ENCODE data around the gene SEMA7A. TPM values are rescaled to one million over a fixed set of nuclear protein-coding genes. Genes with fewer than 3 reads are reported as not detected.
A peak's percentile ranks its signal among the peaks of the same experiment; 100 is the strongest.

Gene SEMA7A
- polyA plus RNA-seq, 4 donors, result 0.45 to 4.3 (median 1.6) TPM

- DNase-seq, result no peak
- no peak for FAIRE-seq
- Histone ChIP-seq H3K27ac (ENCODE audit: low read depth in 1 of 3, low read length in 2 of 3) (no peak overlapping the region), H3K36me3 (ENCODE audit: control insufficient read depth in 3 of 3, insufficient read depth in 2 of 3, low read depth in 1 of 3, low read length in 3 of 3) (peaks cover 4 to 44% (median 18%) of the 10 kb centered on the region in 3 donors), H3K4me3 (ENCODE audit: low read depth in 1 of 3, low read length in 3 of 3) (no peak overlapping the region), H3K27me3 (ENCODE audit: control insufficient read depth in 3 of 3, insufficient read depth in 3 of 3, low read length in 3 of 3) (no peaks in the 10 kb centered on the region), H3K9me3 (ENCODE audit: control insufficient read depth in 2 of 2, insufficient read depth in 1 of 2, low read depth in 1 of 2, low read length in 1 of 2) (no peaks in the 10 kb centered on the region), H3K4me1 (ENCODE audit: control insufficient read depth in 3 of 3, insufficient read depth in 2 of 3, low read depth in 1 of 3, low read length in 2 of 3) (peaks cover 0 to 12% (median 0%) of the 10 kb centered on the region in 3 donors)
- WGBS, 3 donors, result 69 to 80% (median 79%) methylated on average over 8 of the region's 8 CpGs
These were observed 10.6 kb upstream of the SEMA7A start for GRCh38 chr15:74444106-74445062.

- H3K4me3 ChIP-seq (ENCODE audit: low read depth in 1 of 3, low read length in 3 of 3), result no peak overlapping the region
- no peaks in the 10 kb centered on the region for H3K27me3 ChIP-seq (ENCODE audit: control insufficient read depth in 3 of 3, insufficient read depth in 3 of 3, low read length in 3 of 3)
- no peak for FAIRE-seq
- 52 to 68% (median 67%) methylated on average over 14 of the region's 14 CpGs for WGBS, 3 donors
- H3K27ac ChIP-seq (ENCODE audit: low read depth in 1 of 3, low read length in 2 of 3), result no peak overlapping the region
- H3K9me3 ChIP-seq (ENCODE audit: control insufficient read depth in 2 of 2, insufficient read depth in 1 of 2, low read depth in 1 of 2, low read length in 1 of 2), result no peaks in the 10 kb centered on the region
- peaks cover 0 to 12% (median 0%) of the 10 kb centered on the region in 3 donors for H3K4me1 ChIP-seq (ENCODE audit: control insufficient read depth in 3 of 3, insufficient read depth in 2 of 3, low read depth in 1 of 3, low read length in 2 of 3)
- no peak for DNase-seq
- H3K36me3 ChIP-seq (ENCODE audit: control insufficient read depth in 3 of 3, insufficient read depth in 2 of 3, low read depth in 1 of 3, low read length in 3 of 3), result peaks cover 0 to 34% (median 16%) of the 10 kb centered on the region in 3 donors
These were observed 9.5 kb upstream of the SEMA7A start for GRCh38 chr15:74443100-74443909.

- no peak overlapping the region for H3K4me3 ChIP-seq (ENCODE audit: low read depth in 1 of 3, low read length in 3 of 3)
- no peaks in the 10 kb centered on the region for H3K27me3 ChIP-seq (ENCODE audit: control insufficient read depth in 3 of 3, insufficient read depth in 3 of 3, low read length in 3 of 3)
- H3K4me1 ChIP-seq (ENCODE audit: control insufficient read depth in 3 of 3, insufficient read depth in 2 of 3, low read depth in 1 of 3, low read length in 2 of 3), result peaks cover 0 to 12% (median 0%) of the 10 kb centered on the region in 3 donors
- DNase-seq (no peak), FAIRE-seq (no peak)
- H3K27ac ChIP-seq (ENCODE audit: low read depth in 1 of 3, low read length in 2 of 3), result no peak overlapping the region
- WGBS, 3 donors, result 50 to 63% (median 62%) methylated on average over 3 of the region's 3 CpGs
- no peaks in the 10 kb centered on the region for H3K9me3 ChIP-seq (ENCODE audit: control insufficient read depth in 2 of 2, insufficient read depth in 1 of 2, low read depth in 1 of 2, low read length in 1 of 2)
- H3K36me3 ChIP-seq (ENCODE audit: control insufficient read depth in 3 of 3, insufficient read depth in 2 of 3, low read depth in 1 of 3, low read length in 3 of 3), result peaks cover 0 to 27% (median 15%) of the 10 kb centered on the region in 3 donors
These were observed 8.8 kb upstream of the SEMA7A start for GRCh38 chr15:74442604-74443003.

- DNase-seq, result no peak
- Histone ChIP-seq H3K4me3 (ENCODE audit: low read depth in 1 of 3, low read length in 3 of 3) (no peak overlapping the region), H3K36me3 (ENCODE audit: control insufficient read depth in 3 of 3, insufficient read depth in 2 of 3, low read depth in 1 of 3, low read length in 3 of 3) (peaks cover 0 to 22% (median 12%) of the 10 kb centered on the region in 3 donors), H3K9me3 (ENCODE audit: control insufficient read depth in 2 of 2, insufficient read depth in 1 of 2, low read depth in 1 of 2, low read length in 1 of 2) (no peaks in the 10 kb centered on the region), H3K4me1 (ENCODE audit: control insufficient read depth in 3 of 3, insufficient read depth in 2 of 3, low read depth in 1 of 3, low read length in 2 of 3) (peaks cover 0 to 12% (median 0%) of the 10 kb centered on the region in 3 donors), H3K27me3 (ENCODE audit: control insufficient read depth in 3 of 3, insufficient read depth in 3 of 3, low read length in 3 of 3) (no peaks in the 10 kb centered on the region), H3K27ac (ENCODE audit: low read depth in 1 of 3, low read length in 2 of 3) (no peak overlapping the region)
- 68 to 79% (median 75%) methylated on average over 3 of the region's 3 CpGs for WGBS, 3 donors
- FAIRE-seq, result no peak
These were observed 8.3 kb upstream of the SEMA7A start for GRCh38 chr15:74442063-74442462.

- Histone ChIP-seq H3K27me3 (ENCODE audit: control insufficient read depth in 3 of 3, insufficient read depth in 3 of 3, low read length in 3 of 3) (no peaks in the 10 kb centered on the region), H3K9me3 (ENCODE audit: control insufficient read depth in 2 of 2, insufficient read depth in 1 of 2, low read depth in 1 of 2, low read length in 1 of 2) (no peaks in the 10 kb centered on the region), H3K4me3 (ENCODE audit: low read depth in 1 of 3, low read length in 3 of 3) (no peak overlapping the region), H3K27ac (ENCODE audit: low read depth in 1 of 3, low read length in 2 of 3) (no peak overlapping the region), H3K4me1 (ENCODE audit: control insufficient read depth in 3 of 3, insufficient read depth in 2 of 3, low read depth in 1 of 3, low read length in 2 of 3) (peaks cover 0 to 12% (median 0%) of the 10 kb centered on the region in 3 donors), H3K36me3 (ENCODE audit: control insufficient read depth in 3 of 3, insufficient read depth in 2 of 3, low read depth in 1 of 3, low read length in 3 of 3) (peaks cover 0 to 21% (median 9%) of the 10 kb centered on the region in 3 donors)
- WGBS, 3 donors, result 83 to 89% (median 87%) methylated on average over 6 of the region's 6 CpGs
- no peak for DNase-seq
- FAIRE-seq, result no peak
These were observed 7.6 kb upstream of the SEMA7A start for GRCh38 chr15:74441248-74441941.

GRCh38 chr15:74438721-74439316, 5.1 kb upstream of the SEMA7A start:
- H3K4me3 ChIP-seq (ENCODE audit: low read depth in 1 of 3, low read length in 3 of 3), result no peak overlapping the region
- DNase-seq (peak; percentile 70 to 73), FAIRE-seq (no peak)
- H3K9me3 ChIP-seq (ENCODE audit: control insufficient read depth in 2 of 2, insufficient read depth in 1 of 2, low read depth in 1 of 2, low read length in 1 of 2), result no peaks in the 10 kb centered on the region
- peaks cover 0 to 21% (median 0%) of the 10 kb centered on the region in 3 donors for H3K4me1 ChIP-seq (ENCODE audit: control insufficient read depth in 3 of 3, insufficient read depth in 2 of 3, low read depth in 1 of 3, low read length in 2 of 3)
- WGBS, 3 donors, result 0 to 2% (median 0%) methylated on average over 2 of the region's 2 CpGs
- H3K36me3 ChIP-seq (ENCODE audit: control insufficient read depth in 3 of 3, insufficient read depth in 2 of 3, low read depth in 1 of 3, low read length in 3 of 3), result no peaks in the 10 kb centered on the region
- H3K27me3 ChIP-seq (ENCODE audit: control insufficient read depth in 3 of 3, insufficient read depth in 3 of 3, low read length in 3 of 3), result peaks cover 0 to 9% (median 0%) of the 10 kb centered on the region in 3 donors
- H3K27ac ChIP-seq (ENCODE audit: low read depth in 1 of 3, low read length in 2 of 3), result no peak overlapping the region

GRCh38 chr15:74438206-74438605, 4.4 kb upstream of the SEMA7A start:
- Histone ChIP-seq H3K4me3 (ENCODE audit: low read depth in 1 of 3, low read length in 3 of 3) (no peak overlapping the region), H3K9me3 (ENCODE audit: control insufficient read depth in 2 of 2, insufficient read depth in 1 of 2, low read depth in 1 of 2, low read length in 1 of 2) (no peaks in the 10 kb centered on the region), H3K27me3 (ENCODE audit: control insufficient read depth in 3 of 3, insufficient read depth in 3 of 3, low read length in 3 of 3) (peaks cover 0 to 9% (median 0%) of the 10 kb centered on the region in 3 donors), H3K4me1 (ENCODE audit: control insufficient read depth in 3 of 3, insufficient read depth in 2 of 3, low read depth in 1 of 3, low read length in 2 of 3) (peaks cover 0 to 21% (median 0%) of the 10 kb centered on the region in 3 donors), H3K36me3 (ENCODE audit: control insufficient read depth in 3 of 3, insufficient read depth in 2 of 3, low read depth in 1 of 3, low read length in 3 of 3) (no peaks in the 10 kb centered on the region), H3K27ac (ENCODE audit: low read depth in 1 of 3, low read length in 2 of 3) (no peak overlapping the region)
- FAIRE-seq, result no peak
- WGBS, 3 donors, result 39 to 53% (median 50%) methylated on average over 2 of the region's 2 CpGs
- no peak for DNase-seq

Data from small intestine (tissue), 7 donors.